ENCODE results near the gene GALNT11.

Gene GALNT11

GRCh38 chr7:152048051-152048450 lies 22.6 kb downstream of the GALNT11 start:
- H3K4me2 ChIP-seq (ENCODE audit: insufficient read depth, low read length), result no peak overlapping the region
- TF ChIP-seq, protein P1, sequence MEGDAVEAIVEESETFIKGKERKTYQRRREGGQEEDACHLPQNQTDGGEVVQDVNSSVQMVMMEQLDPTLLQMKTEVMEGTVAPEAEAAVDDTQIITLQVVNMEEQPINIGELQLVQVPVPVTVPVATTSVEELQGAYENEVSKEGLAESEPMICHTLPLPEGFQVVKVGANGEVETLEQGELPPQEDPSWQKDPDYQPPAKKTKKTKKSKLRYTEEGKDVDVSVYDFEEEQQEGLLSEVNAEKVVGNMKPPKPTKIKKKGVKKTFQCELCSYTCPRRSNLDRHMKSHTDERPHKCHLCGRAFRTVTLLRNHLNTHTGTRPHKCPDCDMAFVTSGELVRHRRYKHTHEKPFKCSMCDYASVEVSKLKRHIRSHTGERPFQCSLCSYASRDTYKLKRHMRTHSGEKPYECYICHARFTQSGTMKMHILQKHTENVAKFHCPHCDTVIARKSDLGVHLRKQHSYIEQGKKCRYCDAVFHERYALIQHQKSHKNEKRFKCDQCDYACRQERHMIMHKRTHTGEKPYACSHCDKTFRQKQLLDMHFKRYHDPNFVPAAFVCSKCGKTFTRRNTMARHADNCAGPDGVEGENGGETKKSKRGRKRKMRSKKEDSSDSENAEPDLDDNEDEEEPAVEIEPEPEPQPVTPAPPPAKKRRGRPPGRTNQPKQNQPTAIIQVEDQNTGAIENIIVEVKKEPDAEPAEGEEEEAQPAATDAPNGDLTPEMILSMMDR (IDR thresholded peaks at IDR 0.05; ENCODE audit: borderline replicate concordance, extremely low read depth, low read length, poor library complexity, severe bottlenecking), result no peak
- TF ChIP-seq EZH2 (IDR thresholded peaks at IDR 0.05; ENCODE audit: borderline replicate concordance, low read depth, low read length, severe bottlenecking), result no peak

GRCh38 chr7:152050547-152050971 lies 25.1 kb downstream of the GALNT11 start:
- peaks cover 10% of the 10 kb centered on the region for H3K27me3 ChIP-seq (ENCODE audit: insufficient read depth, low read length, poor library complexity)
- no peak overlapping the region for H3K4me2 ChIP-seq (ENCODE audit: insufficient read depth, low read length)
- ATAC-seq (ENCODE audit: insufficient read depth, low read depth) (no peak), DNase-seq (no peak)
- H3K27ac ChIP-seq (ENCODE audit: low read length), result no peak overlapping the region
- H3K36me3 ChIP-seq (ENCODE audit: insufficient read depth, low read length), result no peaks in the 10 kb centered on the region
- TF ChIP-seq, protein P1 (IDR thresholded peaks at IDR 0.05; ENCODE audit: borderline replicate concordance, extremely low read depth, low read length, poor library complexity, severe bottlenecking), result no peak
- no peak for TF ChIP-seq EZH2 (IDR thresholded peaks at IDR 0.05; ENCODE audit: borderline replicate concordance, low read depth, low read length, severe bottlenecking)
- H3K79me2 ChIP-seq (ENCODE audit: insufficient read depth, low read length), result no peaks in the 10 kb centered on the region
- H3K4me3 ChIP-seq (ENCODE audit: low read depth in 1 of 2, low read length in 2 of 2), result no peak overlapping the region
- no peaks in the 10 kb centered on the region for H3K9me3 ChIP-seq (ENCODE audit: insufficient read depth, low read length, severe bottlenecking)
- H4K20me1 ChIP-seq (ENCODE audit: insufficient read depth, low read length), result no peaks in the 10 kb centered on the region
- H3K4me1 ChIP-seq (ENCODE audit: insufficient read depth, low read length), result no peaks in the 10 kb centered on the region
- H3K9ac ChIP-seq (ENCODE audit: low read depth, low read length), result no peak overlapping the region
- no peak overlapping the region for H2AFZ ChIP-seq (ENCODE audit: low read depth, low read length)

More at GRCh38 chr7:152048051-152048450, 22.6 kb downstream of the GALNT11 start:
- ATAC-seq (ENCODE audit: insufficient read depth, low read depth), result no peak
- Histone ChIP-seq H3K27me3 (ENCODE audit: insufficient read depth, low read length, poor library complexity) (peaks cover 10% of the 10 kb centered on the region), H3K4me1 (ENCODE audit: insufficient read depth, low read length) (no peaks in the 10 kb centered on the region), H3K36me3 (ENCODE audit: insufficient read depth, low read length) (no peaks in the 10 kb centered on the region), H4K20me1 (ENCODE audit: insufficient read depth, low read length) (no peaks in the 10 kb centered on the region), H3K79me2 (ENCODE audit: insufficient read depth, low read length) (no peaks in the 10 kb centered on the region), H3K9ac (ENCODE audit: low read depth, low read length) (no peak overlapping the region), H2AFZ (ENCODE audit: low read depth, low read length) (no peak overlapping the region), H3K4me3 (ENCODE audit: low read depth in 1 of 2, low read length in 2 of 2) (no peak overlapping the region), H3K9me3 (ENCODE audit: insufficient read depth, low read length, severe bottlenecking) (no peaks in the 10 kb centered on the region), H3K27ac (ENCODE audit: low read length) (no peak overlapping the region)
- DNase-seq, result no peak

GRCh38 chr7:152051968-152052367 lies 26.5 kb downstream of the GALNT11 start:
- H3K36me3 ChIP-seq (ENCODE audit: insufficient read depth, low read length), result no peaks in the 10 kb centered on the region
- no peaks in the 10 kb centered on the region for H3K9me3 ChIP-seq (ENCODE audit: insufficient read depth, low read length, severe bottlenecking)
- ATAC-seq (ENCODE audit: insufficient read depth, low read depth) (no peak), DNase-seq (no peak)
- no peaks in the 10 kb centered on the region for H3K4me1 ChIP-seq (ENCODE audit: insufficient read depth, low read length)
- H3K79me2 ChIP-seq (ENCODE audit: insufficient read depth, low read length), result no peaks in the 10 kb centered on the region
- H2AFZ ChIP-seq (ENCODE audit: low read depth, low read length), result no peak overlapping the region
- H3K4me3 ChIP-seq (ENCODE audit: low read depth in 1 of 2, low read length in 2 of 2), result no peak overlapping the region
- TF ChIP-seq, protein P1 (IDR thresholded peaks at IDR 0.05; ENCODE audit: borderline replicate concordance, extremely low read depth, low read length, poor library complexity, severe bottlenecking), result no peak
- TF ChIP-seq EZH2 (IDR thresholded peaks at IDR 0.05; ENCODE audit: borderline replicate concordance, low read depth, low read length, severe bottlenecking), result no peak
- H4K20me1 ChIP-seq (ENCODE audit: insufficient read depth, low read length), result no peaks in the 10 kb centered on the region
- no peak overlapping the region for H3K9ac ChIP-seq (ENCODE audit: low read depth, low read length)
- H3K27ac ChIP-seq (ENCODE audit: low read length), result no peak overlapping the region
- no peak overlapping the region for H3K4me2 ChIP-seq (ENCODE audit: insufficient read depth, low read length)
- peaks cover 15% of the 10 kb centered on the region for H3K27me3 ChIP-seq (ENCODE audit: insufficient read depth, low read length, poor library complexity)

GRCh38 chr7:152052771-152053170 lies 27.3 kb downstream of the GALNT11 start:
- no peak overlapping the region for H3K4me3 ChIP-seq (ENCODE audit: low read depth in 1 of 2, low read length in 2 of 2)
- no peak overlapping the region for H2AFZ ChIP-seq (ENCODE audit: low read depth, low read length)
- ATAC-seq (ENCODE audit: insufficient read depth, low read depth), result no peak
- H3K27ac ChIP-seq (ENCODE audit: low read length), result no peak overlapping the region
- H3K36me3 ChIP-seq (ENCODE audit: insufficient read depth, low read length), result no peaks in the 10 kb centered on the region
- no peak overlapping the region for H3K4me2 ChIP-seq (ENCODE audit: insufficient read depth, low read length)
- no peak for DNase-seq
- no peaks in the 10 kb centered on the region for H4K20me1 ChIP-seq (ENCODE audit: insufficient read depth, low read length)
- H3K4me1 ChIP-seq (ENCODE audit: insufficient read depth, low read length), result no peaks in the 10 kb centered on the region
- no peak for TF ChIP-seq EZH2 (IDR thresholded peaks at IDR 0.05; ENCODE audit: borderline replicate concordance, low read depth, low read length, severe bottlenecking)
- TF ChIP-seq, protein P1 (IDR thresholded peaks at IDR 0.05; ENCODE audit: borderline replicate concordance, extremely low read depth, low read length, poor library complexity, severe bottlenecking), result no peak
- H3K9ac ChIP-seq (ENCODE audit: low read depth, low read length), result no peak overlapping the region
- peaks cover 15% of the 10 kb centered on the region for H3K27me3 ChIP-seq (ENCODE audit: insufficient read depth, low read length, poor library complexity)
- H3K9me3 ChIP-seq (ENCODE audit: insufficient read depth, low read length, severe bottlenecking), result no peaks in the 10 kb centered on the region
- no peaks in the 10 kb centered on the region for H3K79me2 ChIP-seq (ENCODE audit: insufficient read depth, low read length)

Measured in DND-41 (cell line).